Mucosa of gallbladder (tissue), 1 donor: ENCODE data around the gene RASA4. TPM values are rescaled to one million over a fixed set of nuclear protein-coding genes. Genes with fewer than 3 reads are reported as not detected.
"Not testable (repeated sequence)": the region's sequence is repeated elsewhere in the genome, so short reads cannot be mapped to it uniquely, and the experiment has no call there.

ENCODE experiments used
- DNase-seq: peaks from one replicate; pipeline ENCODE4 v3.0.0-alpha.2; 2020; ENCODE audit warnings: low spot score
- total RNA-seq: library from RNA; stranded (reverse); gene quantifications from one replicate; pipeline ENCODE4 v1.2.1, GENCODE V29; 2021
- donor health status: DM: no; HTN: no; CAD: no.

The RASA4 gene
- total RNA-seq, 1 donor from 2014 or later = 52.0 TPM

DNA sequence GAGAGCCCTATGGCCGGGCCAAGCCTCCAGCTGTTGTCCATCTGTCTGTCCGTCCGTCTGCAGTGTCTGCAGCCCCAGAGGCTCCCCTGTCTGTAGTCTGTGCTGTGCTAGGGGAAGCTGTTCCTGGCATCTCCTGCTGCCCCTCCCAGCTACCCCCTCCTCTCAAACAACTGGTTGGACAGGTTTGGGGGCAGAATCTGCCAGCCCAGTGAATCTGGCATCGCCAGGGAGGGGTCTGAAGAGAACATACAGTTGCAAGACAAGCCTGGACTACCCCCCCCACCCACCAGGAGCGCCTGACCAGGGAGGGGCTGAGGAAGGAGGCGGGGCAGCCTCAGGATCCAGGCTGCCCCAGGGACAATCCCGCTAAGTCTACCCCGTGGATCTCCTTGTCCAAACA is 73.0 kb downstream of the RASA4 start, which contains the start of gene UPK3BL2:
Gene UPK3BL2, minus strand, starts transcription at position 101 of the 400 bp plus-strand sequence. Its CDS starts 60 bp downstream, at position 41.
- DNase-seq = not testable (repeated sequence)

DNA sequence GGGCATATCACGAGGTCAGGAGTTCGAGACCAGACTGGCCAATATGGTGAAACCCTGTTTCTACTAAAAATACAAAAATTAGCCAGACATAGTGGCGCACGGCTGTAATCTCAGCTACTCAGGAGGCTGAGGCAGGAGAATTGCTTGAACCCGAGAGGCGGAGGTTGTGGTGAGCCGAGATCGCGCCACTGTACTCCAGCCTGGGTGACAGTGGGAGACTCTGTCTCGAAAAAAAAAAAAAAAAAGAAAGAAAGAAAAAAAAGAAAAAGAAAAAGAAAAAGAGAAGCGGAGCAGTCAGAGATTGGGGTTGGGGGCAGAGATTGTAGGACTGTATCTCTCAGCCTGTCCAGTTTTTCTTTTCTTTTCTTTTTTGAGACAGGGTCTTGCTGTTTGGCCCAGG is 73.8 kb downstream of the RASA4 start:
- not testable (repeated sequence) for DNase-seq

DNA sequence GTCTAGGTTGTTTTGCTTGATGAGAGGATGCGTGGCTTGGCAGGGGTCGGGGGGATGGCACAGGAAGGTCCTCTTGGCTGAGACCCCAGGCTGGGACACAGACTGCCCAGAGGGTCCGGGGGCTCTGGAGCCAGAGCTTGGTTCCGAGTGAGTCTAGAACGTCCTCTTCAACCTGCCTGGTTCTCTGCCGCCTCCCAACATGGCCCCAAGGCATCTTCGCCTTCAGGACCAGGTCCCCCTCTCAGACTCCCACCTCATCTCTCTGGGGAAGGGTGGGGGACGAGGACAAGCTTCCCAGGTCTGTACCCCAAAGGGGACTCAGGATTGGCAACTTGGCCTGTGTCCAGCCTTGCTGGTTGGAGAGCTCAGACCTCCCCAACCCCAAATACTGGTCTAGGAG is 74.5 kb downstream of the RASA4 start:
- not testable (repeated sequence) for DNase-seq

DNA sequence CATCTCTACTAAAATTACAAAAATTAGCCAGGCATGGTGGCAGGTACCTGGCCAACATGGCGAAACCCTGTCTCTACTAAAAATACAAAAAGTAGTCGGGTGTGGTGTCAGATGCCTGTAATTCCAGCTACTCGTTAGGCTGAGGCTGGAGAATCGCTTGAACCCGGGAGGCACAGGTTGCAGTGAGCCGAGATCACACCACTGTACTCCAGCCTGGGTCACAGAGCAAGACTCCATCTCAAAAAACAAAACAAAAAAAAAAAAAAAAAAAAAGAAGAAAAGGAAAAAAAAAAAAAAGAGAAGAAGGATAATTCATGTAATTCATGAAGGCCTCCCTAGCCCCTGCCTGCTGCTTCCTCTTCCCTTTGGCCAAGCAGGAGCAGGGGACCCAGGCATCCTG is 76.0 kb downstream of the RASA4 start:
- DNase-seq = not testable (repeated sequence)

DNA sequence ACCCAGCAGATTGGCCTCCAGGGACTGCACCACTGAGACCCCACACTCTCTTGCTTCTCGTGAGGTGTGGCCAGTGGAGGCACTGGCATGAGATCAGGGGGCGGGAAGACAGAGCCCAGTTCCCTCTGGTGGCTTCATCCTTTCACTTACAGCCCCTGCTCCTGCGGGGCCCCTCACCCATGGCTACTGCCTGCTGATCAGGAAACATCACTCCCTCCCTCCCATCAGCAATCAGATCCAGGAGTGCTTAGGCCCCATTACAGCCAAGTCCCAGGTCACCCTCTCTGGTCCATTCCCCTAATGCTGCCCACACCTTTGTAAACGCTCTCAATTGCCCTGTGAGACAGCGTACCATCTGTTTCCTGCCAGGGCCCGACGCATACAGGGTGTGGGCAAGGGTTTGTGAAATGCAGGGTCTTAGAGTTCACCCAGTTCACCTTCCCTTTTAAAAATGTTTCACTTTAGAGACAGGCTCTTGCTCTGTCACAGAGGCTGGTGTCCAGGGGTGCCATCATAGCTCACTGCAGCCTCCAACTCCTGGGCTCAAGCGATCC is 81.4 kb downstream of the RASA4 start:
- not testable (repeated sequence) for DNase-seq

DNA sequence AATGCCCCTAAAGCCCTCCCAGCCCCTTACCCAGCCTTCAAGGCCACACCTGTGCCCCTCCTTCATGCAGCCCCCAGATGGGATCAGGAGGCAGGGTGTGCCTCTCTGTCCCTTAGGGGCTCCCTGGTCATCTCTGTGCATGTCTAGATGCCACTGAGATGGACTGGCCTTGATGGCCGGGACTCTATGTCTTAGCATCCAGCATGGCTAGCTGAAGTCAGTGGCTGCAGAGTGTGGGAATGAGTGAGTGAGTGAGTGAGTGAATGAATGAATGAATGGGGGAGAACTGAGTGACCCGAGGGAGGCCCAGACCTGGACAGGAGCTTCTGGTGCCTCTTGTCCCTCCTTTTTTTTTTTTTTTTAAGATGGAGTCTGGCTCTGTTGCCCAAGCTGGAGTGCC is 84.4 kb downstream of the RASA4 start:
- DNase-seq = not testable (repeated sequence)

DNA sequence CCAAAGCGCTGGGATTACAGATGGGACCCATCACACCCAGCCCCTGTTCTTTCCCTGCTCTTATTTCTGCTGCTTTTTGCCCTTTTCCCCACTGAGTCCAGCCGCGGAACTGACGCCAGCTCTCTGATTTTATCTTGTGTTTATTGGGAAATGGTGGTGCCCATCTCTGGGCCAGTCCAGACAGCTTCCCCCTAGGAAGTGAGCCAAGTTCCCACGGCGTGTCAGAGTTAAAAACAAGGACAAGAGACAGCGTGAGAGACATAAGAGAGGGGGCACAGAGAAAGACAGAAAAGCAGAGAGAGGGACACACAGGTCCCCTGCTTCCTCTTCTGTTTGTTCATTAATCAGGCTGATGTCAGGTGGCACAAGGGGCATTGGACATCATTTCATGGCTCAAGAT is 85.0 kb downstream of the RASA4 start:
- not testable (repeated sequence) for DNase-seq

DNA sequence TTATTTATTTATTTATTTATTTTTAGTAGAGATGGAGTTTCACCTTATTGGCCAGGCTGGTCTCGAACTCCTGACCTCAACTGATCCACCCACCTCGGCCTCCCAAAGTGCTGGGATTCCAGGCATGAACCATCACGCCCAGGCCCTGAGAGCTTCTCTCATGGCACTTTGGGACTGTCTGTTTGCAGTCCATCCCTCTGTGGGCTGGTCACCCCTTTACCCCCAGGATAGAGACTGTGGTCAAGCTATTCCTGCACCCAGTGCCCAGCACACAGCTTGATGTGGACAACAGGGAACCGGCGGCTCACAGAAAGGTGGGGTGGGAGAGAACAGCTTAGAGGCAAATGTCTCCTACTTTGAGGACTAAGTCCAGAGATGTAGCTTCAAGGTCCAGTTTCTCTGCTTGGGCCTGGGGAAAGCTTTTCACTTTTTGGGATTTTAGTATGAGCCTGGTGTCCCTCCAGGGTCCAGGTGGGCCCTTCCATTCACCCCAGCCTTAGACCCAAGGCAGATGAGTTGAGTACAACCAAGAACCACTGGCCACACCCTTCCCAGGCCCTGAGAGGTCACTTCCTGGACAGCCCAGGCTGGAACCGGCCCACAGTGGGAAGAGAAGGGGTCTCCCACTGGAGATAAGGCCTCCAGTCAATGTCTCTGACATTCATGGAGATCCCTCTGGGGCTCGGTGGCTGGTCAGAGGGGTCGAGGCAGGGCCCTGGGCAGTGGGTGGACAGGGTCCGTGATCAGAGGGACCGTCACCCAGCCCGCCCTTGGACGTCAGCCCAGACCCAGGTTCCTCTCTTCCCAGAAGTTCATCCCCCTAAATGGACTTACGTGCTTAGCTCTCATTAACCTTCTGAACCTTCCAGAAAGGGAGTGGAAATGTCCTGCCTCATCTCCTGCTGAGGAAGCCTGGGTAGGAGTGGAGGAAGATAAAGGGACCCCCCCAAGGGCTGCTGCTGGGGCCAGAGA is 88.4 kb downstream of the RASA4 start:
- DNase-seq = not testable (repeated sequence)

DNA sequence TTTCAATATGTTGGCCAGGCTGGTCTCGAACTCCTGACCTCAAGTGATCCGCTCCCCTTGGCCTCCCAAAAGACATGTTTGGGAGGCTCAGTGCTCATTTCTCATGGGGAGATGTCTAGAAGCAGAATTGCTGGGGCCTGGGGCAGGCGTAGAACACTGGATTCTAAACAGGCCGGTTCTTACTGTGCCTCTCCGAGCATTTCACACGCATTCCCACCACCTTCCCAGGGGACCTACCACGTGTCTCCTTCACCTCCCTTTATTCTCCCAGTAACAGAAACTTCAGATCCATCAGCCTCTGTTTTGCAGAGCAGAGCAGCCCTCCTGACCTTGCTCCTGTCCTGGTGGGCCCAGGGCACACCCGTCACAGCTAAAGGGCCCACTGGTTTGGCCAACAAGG is 89.4 kb downstream of the RASA4 start:
- DNase-seq = not testable (repeated sequence)

DNA sequence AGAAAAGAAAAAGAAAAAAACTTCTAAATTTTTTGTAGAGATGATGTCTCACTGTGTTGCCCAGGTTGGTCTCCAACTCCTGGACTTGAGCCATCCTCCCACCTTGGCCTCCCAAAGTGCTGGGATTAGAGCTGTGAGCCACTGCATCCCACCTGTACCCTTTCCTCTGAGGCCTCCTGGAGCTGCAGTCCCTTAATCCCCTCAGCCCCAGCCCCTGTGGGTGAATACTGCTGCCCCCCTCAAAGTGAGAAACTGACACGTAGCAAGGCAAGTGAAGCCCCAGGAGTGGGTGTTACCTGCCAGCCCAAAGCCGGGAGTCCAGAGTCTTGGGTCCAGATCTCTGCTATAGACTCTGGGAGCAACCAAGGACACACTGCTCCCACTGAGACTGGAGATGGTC is 91.8 kb downstream of the RASA4 start:
- DNase-seq = not testable (repeated sequence)

Other genes with a start within 250 kb of the RASA4 start
- 22.6 TPM for gene PRKRIP1, start 220.4 kb downstream of the RASA4 start, total RNA-seq
- 27.1 TPM for gene ORAI2, start 183.2 kb downstream of the RASA4 start, total RNA-seq
- gene ALKBH4, start 151.9 kb downstream of the RASA4 start, total RNA-seq = 13.2 TPM
- 18.2 TPM for gene LRWD1, start 151.8 kb downstream of the RASA4 start, total RNA-seq
- gene POLR2J, start 137.8 kb downstream of the RASA4 start, total RNA-seq = 43.6 TPM
- 24.7 TPM for gene RASA4B, start 99.0 kb downstream of the RASA4 start, total RNA-seq
- 20.3 TPM for gene UPK3BL2, start 73.1 kb downstream of the RASA4 start, total RNA-seq
- not detected for gene SPDYE2, start 65.5 kb downstream of the RASA4 start, total RNA-seq
- gene POLR2J3, start 44.2 kb downstream of the RASA4 start, total RNA-seq = 28.1 TPM
- gene UPK3BL1, start 26.0 kb upstream of the RASA4 start, total RNA-seq = 27.7 TPM
- not detected for gene SPDYE2B, start 33.6 kb upstream of the RASA4 start, total RNA-seq
- 12.6 TPM for gene POLR2J2, start 54.9 kb upstream of the RASA4 start, total RNA-seq
- gene FAM185A, start 132.2 kb upstream of the RASA4 start, total RNA-seq = 12.6 TPM